ENCODE data around the gene UQCR11. TPM values are rescaled to one million over a fixed set of nuclear protein-coding genes. Genes with fewer than 3 reads are reported as not detected.

UQCR11 gene
- total and polyA plus RNA-seq, 2 of the 4 experiments (the other 2 are of a cell fraction) = 29.2 to 177 TPM

- Histone ChIP-seq H3K4ac (ENCODE audit: low read depth, low read length) (no peak overlapping the region), H3K18ac (ENCODE audit: low read depth, low read length) (no peak overlapping the region), H3K9me3 (ENCODE audit: control insufficient read depth, insufficient read depth, low read length) (no peaks in the 10 kb centered on the region), H4K8ac (ENCODE audit: low read depth in 2 of 2, low read length in 2 of 2) (no peak overlapping the region), H3K23ac (ENCODE audit: low read depth, low read length) (no peak overlapping the region), H3K27ac (ENCODE audit: insufficient read depth, low read length) (no peak overlapping the region), H2BK15ac (ENCODE audit: low read depth, low read length) (no peak overlapping the region), H3K79me1 (ENCODE audit: low read depth in 1 of 2, low read length in 2 of 2) (peaks cover 6 to 57% of the 10 kb centered on the region in 2 experiments), H2BK120ac (ENCODE audit: low read depth, low read length) (no peak overlapping the region), H4K20me1 (ENCODE audit: insufficient read depth, low read length) (peaks cover 47% of the 10 kb centered on the region), H2AFZ (replicated peaks; ENCODE audit: low read length, poor library complexity) (no peak overlapping the region), H2BK5ac (ENCODE audit: low read depth, low read length, poor library complexity, severe bottlenecking) (no peak overlapping the region), H3K9ac (ENCODE audit: low read depth, low read length) (no peak overlapping the region), H3K9me1 (ENCODE audit: insufficient read depth, low read length) (0 out of 2 replicates have a peak, but pooled peaks cover 5% of the 10 kb centered on the region), H2AK9ac (replicated peaks; ENCODE audit: low read depth, low read length, poor library complexity) (no peak overlapping the region), H3K4me3 (ENCODE audit: insufficient read depth, low read depth, low read length) (no peak overlapping the region), H3K4me2 (ENCODE audit: low read depth, low read length) (no peak overlapping the region), H3K36me3 (ENCODE audit: control insufficient read depth, insufficient read depth, low read length) (peaks cover 27% of the 10 kb centered on the region), H3K14ac (replicated peaks; ENCODE audit: low read depth, low read length) (no peak overlapping the region), H3K27me3 (ENCODE audit: control insufficient read depth, insufficient read depth, low read length) (no peaks in the 10 kb centered on the region), H4K5ac (ENCODE audit: low read depth, low read length) (no peak overlapping the region), H3K4me1 (ENCODE audit: control insufficient read depth, insufficient read depth, low read length) (peaks cover 2% of the 10 kb centered on the region; the same call in 1 of the 2 replicates), H2AK5ac (ENCODE audit: low read depth, low read length) (no peak overlapping the region), H4K91ac (ENCODE audit: insufficient read depth, low read depth, low read length) (no peak overlapping the region), H3K56ac (ENCODE audit: extremely low read depth, insufficient read depth, low read length) (no peak overlapping the region), H2BK20ac (ENCODE audit: low read depth, low read length) (no peak overlapping the region)
- BruUV-seq (replicated peaks) = no TSS peak
- no CpG with 5 or more reads among the region's 21 CpGs for WGBS, 2 experiments (ENCODE audit: extremely low coverage in 2 of 2, insufficient read length in 1 of 2)
- no peak for DNase-seq
- intact Hi-C loops (cut with micrococcal nuclease) = loop anchor here (10.0 kb wide), 1 partner anchor 193 kb away; no protein-coding TSS in a partner anchor
- no peak for ATAC-seq (ENCODE audit: low read depth)
- no peak for TF ChIP-seq RCOR1 (IDR thresholded peaks at IDR 0.05; ENCODE audit: insufficient replicate concordance, low read length)
- TF ChIP-seq MXI1 (IDR thresholded peaks at IDR 0.05; ENCODE audit: borderline replicate concordance, low read depth, low read length) = no peak
- TF ChIP-seq MAZ (IDR thresholded peaks at IDR 0.05; ENCODE audit: borderline replicate concordance, low read depth, low read length) = no peak
- no peak for TF ChIP-seq SMC3 (IDR thresholded peaks at IDR 0.05; ENCODE audit: low read depth, low read length)
- CTCF ChIA-PET = no interaction called here
- in situ Hi-C loops (cut with MboI; ENCODE audit: low sequenced_read_pairs) = no loop called here
- dilution Hi-C loops (cut with HindIII; ENCODE audit: low sequenced_read_pairs, unreplicated experiment) = no loop called here
- POLR2A ChIA-PET (ENCODE audit: unreplicated experiment) = no interaction called here
These were observed 3.1 kb downstream of the UQCR11 start for GRCh38 chr19:1602091-1602707.

Data from IMR-90 (cell line).